GM12878 (cell line): ENCODE data around the gene IBA57. TPM values are rescaled to one million over a fixed set of nuclear protein-coding genes. Genes with fewer than 3 reads are reported as not detected.

Source experiments
- ELK1 ChIP-seq: IDR thresholded peaks from 2 replicates; pipeline ENCODE4 v1.6.1; 2012; ENCODE audit warnings: low read depth, low read length, improper control_type of control experiment
- ETV6 ChIP-seq, 2 experiments: fragments of 450-650 bp in 1 of 2; IDR thresholded peaks in 1 of 2; conservative IDR thresholded peaks in 1 of 2; 2 replicates each; pipeline ENCODE4 v1.6.1; 2014; ENCODE audit warnings: antibody characterized with exemption in 1 of 2, borderline replicate concordance in 1 of 2, low read depth in 1 of 2, mild to moderate bottlenecking in 1 of 2, moderate library complexity in 1 of 2
- EZH2 ChIP-seq: IDR thresholded peaks from 2 replicates; pipeline ENCODE4 v1.6.1; 2012; ENCODE audit warnings: low read depth, mild to moderate bottlenecking, control low read depth, inconsistent platforms, low read length, borderline replicate concordance; ENCODE audit not compliant: control insufficient read depth
- JUNB ChIP-seq: IDR thresholded peaks from 2 replicates; pipeline ENCODE4 v1.6.1; 2016; ENCODE audit warnings: antibody characterized with exemption, mild to moderate bottlenecking
- MYB ChIP-seq: fragments of 150-350 bp; IDR thresholded peaks from 2 replicates; pipeline ENCODE4 v1.6.1; 2014; ENCODE audit warnings: mild to moderate bottlenecking, low read depth, low read length, borderline replicate concordance
- NFXL1 ChIP-seq: fragments of 450-650 bp; IDR thresholded peaks from 2 replicates; pipeline ENCODE4 v1.6.1; 2017; ENCODE audit warnings: antibody characterized with exemption, mild to moderate bottlenecking, borderline replicate concordance
- SIN3A ChIP-seq: IDR thresholded peaks from 2 replicates; pipeline ENCODE4 v1.6.1; 2012; ENCODE audit warnings: low read depth, low read length, improper control_type of control experiment
- SUPT20H ChIP-seq: IDR thresholded peaks from 2 replicates; pipeline ENCODE4 v1.6.1; 2011; ENCODE audit warnings: low read depth, mild to moderate bottlenecking, low read length, moderate library complexity, borderline replicate concordance; ENCODE audit not compliant: control insufficient read depth
- ZBED1 ChIP-seq: IDR thresholded peaks from 2 replicates; pipeline ENCODE4 v1.6.1; 2016; ENCODE audit warnings: borderline replicate concordance
- ZNF24 ChIP-seq: fragments of 450-650 bp; IDR thresholded peaks from 2 replicates; pipeline ENCODE4 v1.6.1; 2017; ENCODE audit warnings: antibody characterized with exemption, mild to moderate bottlenecking
- ZSCAN29 ChIP-seq: fragments of 450-650 bp; IDR thresholded peaks from 2 replicates; pipeline ENCODE4 v1.6.1; 2017; ENCODE audit warnings: mild to moderate bottlenecking, moderate library complexity
- polyA plus RNA-seq, 11 experiments: library from polyadenylated mRNA; depleted of rRNA in 4 of 11; unstranded in 6 of 11; stranded (reverse) in 5 of 11; fragments of >200 nt; fragmentation: Nextera tagmentation in 4 of 11; fragmentation: Illumina TruSeq in 1 of 11; extraction: Ambion mirVana in 4 of 11; extraction: Trizol in 1 of 11; gene quantifications; 1 replicate in 1 of 11; 2 replicates in 10 of 11; pipeline versions ENCODE4 v1.2.1 to v1.2.3, GENCODE V29; 2011 to 2016; ENCODE audit warnings: inconsistent platforms in 2 of 11, missing spikeins in 2 of 11, low read depth in 1 of 11
- total RNA-seq, 4 experiments: library from RNA; depleted of rRNA in 3 of 4; stranded (reverse); fragments of >200 nt in 3 of 4; fragmentation: Illumina TruSeq in 1 of 4; extraction: Trizol in 1 of 4; gene quantifications; 2 replicates each; pipeline versions ENCODE4 v1.2.1 to v1.2.3, GENCODE V29; 2013 to 2021
- TF ChIP-seq, protein P1 (sequence below): IDR thresholded peaks from 2 replicates; pipeline ENCODE4 v1.6.1; 2012; ENCODE audit warnings: improper control_type of control experiment, low read depth, low read length; ENCODE audit not compliant: insufficient replicate concordance

The IBA57 gene
- total and polyA plus RNA-seq, 10 of the 15 experiments (the other 5 are each of a cell fraction or from before 2014, with no cell fraction given) = 0.51 to 8.6 (median 3.7) TPM

DNA sequence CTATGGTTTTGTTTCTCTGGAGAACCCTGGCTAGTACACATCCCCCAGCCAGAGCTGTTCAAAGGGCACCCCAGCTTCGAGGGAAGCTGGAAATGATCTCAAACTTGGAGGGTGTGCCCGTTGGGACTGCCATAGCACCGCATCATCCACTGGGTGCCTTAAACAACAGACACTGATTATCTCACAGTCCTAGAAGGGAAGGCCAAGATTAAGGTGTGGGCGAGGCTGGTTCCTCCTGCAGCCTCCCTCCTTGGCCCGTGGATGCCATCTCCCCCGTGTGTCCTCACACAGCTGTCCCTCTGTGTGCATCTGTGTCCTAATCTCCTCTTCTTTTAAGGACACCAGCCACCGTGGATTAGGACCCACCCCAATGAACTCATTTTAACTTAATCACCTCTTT lies 4.2 kb upstream of the IBA57 start (continued):
- no peak for TF ChIP-seq ELK1
- TF ChIP-seq JUNB = no peak
- TF ChIP-seq SIN3A = no peak
- no peak for TF ChIP-seq ZSCAN29
- no peak for TF ChIP-seq EZH2
- no peak for TF ChIP-seq ETV6 (conservative IDR thresholded peaks at IDR 0.05 in 1 of 2, IDR thresholded peaks at IDR 0.05 in 1 of 2; ENCODE audit: borderline replicate concordance in 1 of 2, low read depth in 1 of 2)
- no peak for TF ChIP-seq SUPT20H
- TF ChIP-seq, protein P1, sequence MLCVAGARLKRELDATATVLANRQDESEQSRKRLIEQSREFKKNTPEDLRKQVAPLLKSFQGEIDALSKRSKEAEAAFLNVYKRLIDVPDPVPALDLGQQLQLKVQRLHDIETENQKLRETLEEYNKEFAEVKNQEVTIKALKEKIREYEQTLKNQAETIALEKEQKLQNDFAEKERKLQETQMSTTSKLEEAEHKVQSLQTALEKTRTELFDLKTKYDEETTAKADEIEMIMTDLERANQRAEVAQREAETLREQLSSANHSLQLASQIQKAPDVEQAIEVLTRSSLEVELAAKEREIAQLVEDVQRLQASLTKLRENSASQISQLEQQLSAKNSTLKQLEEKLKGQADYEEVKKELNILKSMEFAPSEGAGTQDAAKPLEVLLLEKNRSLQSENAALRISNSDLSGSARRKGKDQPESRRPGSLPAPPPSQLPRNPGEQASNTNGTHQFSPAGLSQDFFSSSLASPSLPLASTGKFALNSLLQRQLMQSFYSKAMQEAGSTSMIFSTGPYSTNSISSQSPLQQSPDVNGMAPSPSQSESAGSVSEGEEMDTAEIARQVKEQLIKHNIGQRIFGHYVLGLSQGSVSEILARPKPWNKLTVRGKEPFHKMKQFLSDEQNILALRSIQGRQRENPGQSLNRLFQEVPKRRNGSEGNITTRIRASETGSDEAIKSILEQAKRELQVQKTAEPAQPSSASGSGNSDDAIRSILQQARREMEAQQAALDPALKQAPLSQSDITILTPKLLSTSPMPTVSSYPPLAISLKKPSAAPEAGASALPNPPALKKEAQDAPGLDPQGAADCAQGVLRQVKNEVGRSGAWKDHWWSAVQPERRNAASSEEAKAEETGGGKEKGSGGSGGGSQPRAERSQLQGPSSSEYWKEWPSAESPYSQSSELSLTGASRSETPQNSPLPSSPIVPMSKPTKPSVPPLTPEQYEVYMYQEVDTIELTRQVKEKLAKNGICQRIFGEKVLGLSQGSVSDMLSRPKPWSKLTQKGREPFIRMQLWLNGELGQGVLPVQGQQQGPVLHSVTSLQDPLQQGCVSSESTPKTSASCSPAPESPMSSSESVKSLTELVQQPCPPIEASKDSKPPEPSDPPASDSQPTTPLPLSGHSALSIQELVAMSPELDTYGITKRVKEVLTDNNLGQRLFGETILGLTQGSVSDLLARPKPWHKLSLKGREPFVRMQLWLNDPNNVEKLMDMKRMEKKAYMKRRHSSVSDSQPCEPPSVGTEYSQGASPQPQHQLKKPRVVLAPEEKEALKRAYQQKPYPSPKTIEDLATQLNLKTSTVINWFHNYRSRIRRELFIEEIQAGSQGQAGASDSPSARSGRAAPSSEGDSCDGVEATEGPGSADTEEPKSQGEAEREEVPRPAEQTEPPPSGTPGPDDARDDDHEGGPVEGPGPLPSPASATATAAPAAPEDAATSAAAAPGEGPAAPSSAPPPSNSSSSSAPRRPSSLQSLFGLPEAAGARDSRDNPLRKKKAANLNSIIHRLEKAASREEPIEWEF = no peak
- no peak for TF ChIP-seq ZBED1
- TF ChIP-seq ZNF24 = no peak
- no peak for TF ChIP-seq NFXL1
- TF ChIP-seq MYB = no peak
